ENCODE data around the gene ZNF629.

- no peak for TF ChIP-seq CTCF (IDR thresholded peaks at IDR 0.05)
- no peak for TF ChIP-seq POLR2A (IDR thresholded peaks at IDR 0.05)
Measured at GRCh38 chr16:30771726-30772125, 15.3 kb downstream of the ZNF629 start.
